ENCODE results near the gene TRMT5. TPM values are rescaled to one million over a fixed set of nuclear protein-coding genes. Genes with fewer than 3 reads are reported as not detected.

TRMT5 gene
- polyA plus RNA-seq, 1 of the 3 experiments (the other 2 are of a cell fraction): 4.0 TPM

DNA sequence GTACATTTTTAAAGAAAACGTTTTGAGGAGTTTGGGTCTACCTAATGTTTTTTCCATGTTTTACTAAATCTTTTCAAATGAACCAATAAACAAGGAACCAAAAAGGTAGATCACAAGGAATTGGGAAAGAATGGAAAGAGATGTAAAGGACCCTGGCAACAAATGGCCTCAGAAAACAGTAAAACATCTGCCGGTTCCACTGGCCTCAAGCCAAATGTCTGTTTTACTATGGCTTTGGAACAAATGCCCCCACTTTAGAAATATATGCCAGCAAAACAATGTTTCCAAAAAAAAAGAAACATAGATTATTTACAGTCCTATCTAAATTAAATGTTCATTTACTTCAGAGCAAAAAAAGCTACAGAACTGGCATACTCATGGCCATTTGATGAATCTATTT, 3.0 kb downstream of the TRMT5 start:
- H3K4me3 ChIP-seq (ENCODE audit: low read depth in 2 of 2, low read length in 1 of 2): no peak overlapping the region; a peak in 1 of 4 replicates
- 45% methylated on average over 2 of the region's 2 CpGs for WGBS (ENCODE audit: low lambda C conversion rate)
- no peak overlapping the region; a peak in 1 of 4 replicates for H3K27ac ChIP-seq (ENCODE audit: low read depth in 2 of 2, low read length in 1 of 2)
- no peaks in the 10 kb centered on the region for H3K27me3 ChIP-seq (ENCODE audit: insufficient read depth)
- peaks cover 14 to 15% of the 10 kb centered on the region in 2 experiments; a peak in 3 of 4 replicates for H3K4me1 ChIP-seq (ENCODE audit: control insufficient read depth in 1 of 2, insufficient read depth in 2 of 2, low read depth in 1 of 2, low read length in 1 of 2)
- H3K9me2 ChIP-seq: no peaks in the 10 kb centered on the region
- no peak overlapping the region for H3K9ac ChIP-seq
- H3K4me2 ChIP-seq: no peak overlapping the region
- ChIA-PET CTCF (no interaction called here), POLR2A (no interaction called here)
- no peak overlapping the region for H2AFZ ChIP-seq (ENCODE audit: low read depth)
- TF ChIP-seq FOXM1 (IDR thresholded peaks at IDR 0.05; ENCODE audit: low read depth) (no peak), NFIC (IDR thresholded peaks at IDR 0.05; ENCODE audit: borderline replicate concordance) (peak; percentile 53; the same call in 1 of the 2 replicates)
- peaks cover 44 to 57% of the 10 kb centered on the region in 2 experiments for H3K36me3 ChIP-seq (replicated peaks in 1 of 2; ENCODE audit: control insufficient read depth in 1 of 2, insufficient read depth in 2 of 2, low read length in 1 of 2)
- H3F3A ChIP-seq (replicated peaks; ENCODE audit: insufficient read depth): peaks cover 12% of the 10 kb centered on the region
- no peaks in the 10 kb centered on the region for H4K20me1 ChIP-seq (ENCODE audit: insufficient read depth)
- H3K9me3 ChIP-seq: no peaks in the 10 kb centered on the region
- DNase-seq: peak; percentile 23
- peaks cover 53% of the 10 kb centered on the region for H3K79me2 ChIP-seq (ENCODE audit: insufficient read depth)

- Histone ChIP-seq H3K36me3 (replicated peaks in 1 of 2; ENCODE audit: control insufficient read depth in 1 of 2, insufficient read depth in 2 of 2, low read length in 1 of 2) (peaks cover 43 to 61% of the 10 kb centered on the region in 2 experiments), H3K27ac (ENCODE audit: low read depth in 2 of 2, low read length in 1 of 2) (no peak overlapping the region), H3K27me3 (ENCODE audit: insufficient read depth) (no peaks in the 10 kb centered on the region), H3K9me3 (no peaks in the 10 kb centered on the region), H3K4me2 (no peak overlapping the region), H4K20me1 (ENCODE audit: insufficient read depth) (no peaks in the 10 kb centered on the region), H3F3A (replicated peaks; ENCODE audit: insufficient read depth) (peaks cover 12% of the 10 kb centered on the region), H3K9me2 (no peaks in the 10 kb centered on the region), H2AFZ (ENCODE audit: low read depth) (no peak overlapping the region), H3K9ac (no peak overlapping the region), H3K79me2 (ENCODE audit: insufficient read depth) (peaks cover 35% of the 10 kb centered on the region), H3K4me1 (ENCODE audit: control insufficient read depth in 1 of 2, insufficient read depth in 2 of 2, low read depth in 1 of 2, low read length in 1 of 2) (peaks cover 8 to 11% of the 10 kb centered on the region in 2 experiments; a peak in 3 of 4 replicates), H3K4me3 (ENCODE audit: low read depth in 2 of 2, low read length in 1 of 2) (no peak overlapping the region)
- DNase-seq: no peak
- ChIA-PET POLR2A (no interaction called here), CTCF (no interaction called here)
- no peak for TF ChIP-seq FOXJ3 (CRISPR knock-in tag; IDR thresholded peaks at IDR 0.05)
- WGBS (ENCODE audit: low lambda C conversion rate): 86% methylated on average over 2 of the region's 2 CpGs
Measured at GRCh38 chr14:60975551-60975950, 5.3 kb downstream of the TRMT5 start.

DNA sequence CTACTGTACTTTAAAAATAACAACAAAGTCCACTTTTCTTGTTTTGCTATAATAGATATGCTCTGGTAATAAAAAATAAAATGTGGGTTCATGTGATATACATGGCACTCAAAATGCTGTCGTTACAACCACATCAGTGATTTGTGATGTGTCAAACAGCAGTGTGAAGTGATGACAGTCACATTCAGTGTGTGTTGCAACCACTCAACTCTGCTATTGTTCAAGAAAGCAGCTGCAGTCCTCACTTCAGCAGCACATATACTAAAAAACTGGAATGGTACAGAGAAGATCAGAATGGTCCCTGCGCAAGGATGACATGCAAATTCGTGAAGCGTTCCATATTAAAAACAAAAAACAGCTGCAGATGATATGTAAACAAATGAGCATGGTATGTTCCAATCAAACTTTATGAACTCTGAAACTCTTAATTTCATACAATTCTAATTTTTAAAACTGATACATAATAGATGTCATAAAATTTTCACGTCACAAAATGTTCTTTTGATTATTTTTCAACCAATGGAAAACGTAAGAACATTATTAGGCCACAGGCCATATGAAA, 6.7 kb downstream of the TRMT5 start:
- POLR2A ChIA-PET: no interaction called here
- TF ChIP-seq RFX5 (IDR thresholded peaks at IDR 0.05; ENCODE audit: low read length): no peak
- no peak for TF ChIP-seq FOXM1 (IDR thresholded peaks at IDR 0.05; ENCODE audit: low read depth)
- no peak for TF ChIP-seq TCF12 (IDR thresholded peaks at IDR 0.05)
- TF ChIP-seq TEAD4 (IDR thresholded peaks at IDR 0.05; ENCODE audit: borderline replicate concordance, insufficient read depth): no peak
- TF ChIP-seq YY1 (IDR thresholded peaks at IDR 0.05; ENCODE audit: low read depth): no peak
- TF ChIP-seq, protein P1, sequence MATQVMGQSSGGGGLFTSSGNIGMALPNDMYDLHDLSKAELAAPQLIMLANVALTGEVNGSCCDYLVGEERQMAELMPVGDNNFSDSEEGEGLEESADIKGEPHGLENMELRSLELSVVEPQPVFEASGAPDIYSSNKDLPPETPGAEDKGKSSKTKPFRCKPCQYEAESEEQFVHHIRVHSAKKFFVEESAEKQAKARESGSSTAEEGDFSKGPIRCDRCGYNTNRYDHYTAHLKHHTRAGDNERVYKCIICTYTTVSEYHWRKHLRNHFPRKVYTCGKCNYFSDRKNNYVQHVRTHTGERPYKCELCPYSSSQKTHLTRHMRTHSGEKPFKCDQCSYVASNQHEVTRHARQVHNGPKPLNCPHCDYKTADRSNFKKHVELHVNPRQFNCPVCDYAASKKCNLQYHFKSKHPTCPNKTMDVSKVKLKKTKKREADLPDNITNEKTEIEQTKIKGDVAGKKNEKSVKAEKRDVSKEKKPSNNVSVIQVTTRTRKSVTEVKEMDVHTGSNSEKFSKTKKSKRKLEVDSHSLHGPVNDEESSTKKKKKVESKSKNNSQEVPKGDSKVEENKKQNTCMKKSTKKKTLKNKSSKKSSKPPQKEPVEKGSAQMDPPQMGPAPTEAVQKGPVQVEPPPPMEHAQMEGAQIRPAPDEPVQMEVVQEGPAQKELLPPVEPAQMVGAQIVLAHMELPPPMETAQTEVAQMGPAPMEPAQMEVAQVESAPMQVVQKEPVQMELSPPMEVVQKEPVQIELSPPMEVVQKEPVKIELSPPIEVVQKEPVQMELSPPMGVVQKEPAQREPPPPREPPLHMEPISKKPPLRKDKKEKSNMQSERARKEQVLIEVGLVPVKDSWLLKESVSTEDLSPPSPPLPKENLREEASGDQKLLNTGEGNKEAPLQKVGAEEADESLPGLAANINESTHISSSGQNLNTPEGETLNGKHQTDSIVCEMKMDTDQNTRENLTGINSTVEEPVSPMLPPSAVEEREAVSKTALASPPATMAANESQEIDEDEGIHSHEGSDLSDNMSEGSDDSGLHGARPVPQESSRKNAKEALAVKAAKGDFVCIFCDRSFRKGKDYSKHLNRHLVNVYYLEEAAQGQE (IDR thresholded peaks at IDR 0.05; ENCODE audit: low read depth, low read length): no peak
- Histone ChIP-seq H3K4me3 (ENCODE audit: low read depth in 2 of 2, low read length in 1 of 2) (no peak overlapping the region), H3K36me3 (replicated peaks in 1 of 2; ENCODE audit: control insufficient read depth in 1 of 2, insufficient read depth in 2 of 2, low read length in 1 of 2) (peaks cover 43 to 56% of the 10 kb centered on the region in 2 experiments), H3K9me2 (no peaks in the 10 kb centered on the region), H3K4me2 (no peak overlapping the region), H3K27me3 (ENCODE audit: insufficient read depth) (no peaks in the 10 kb centered on the region), H3K9ac (no peak overlapping the region), H3F3A (replicated peaks; ENCODE audit: insufficient read depth) (peaks cover 7% of the 10 kb centered on the region), H3K27ac (ENCODE audit: low read depth in 2 of 2, low read length in 1 of 2) (no peak overlapping the region), H3K79me2 (ENCODE audit: insufficient read depth) (peaks cover 22% of the 10 kb centered on the region), H2AFZ (ENCODE audit: low read depth) (no peak overlapping the region), H3K4me1 (ENCODE audit: control insufficient read depth in 1 of 2, insufficient read depth in 2 of 2, low read depth in 1 of 2, low read length in 1 of 2) (peaks cover 0 to 7% of the 10 kb centered on the region in 2 experiments; a peak in 2 of 4 replicates), H4K20me1 (ENCODE audit: insufficient read depth) (no peaks in the 10 kb centered on the region), H3K9me3 (no peaks in the 10 kb centered on the region)
- CTCF ChIA-PET: no interaction called here
- WGBS (ENCODE audit: low lambda C conversion rate): over 99% methylated on average over 6 of the region's 6 CpGs
- no peak for DNase-seq

Measured in SK-N-SH (cell line).